OCI-LY7 (cell line): ENCODE measurements around the gene WDR70. TPM values are rescaled to one million over a fixed set of nuclear protein-coding genes. Genes with fewer than 3 reads are reported as not detected.

ENCODE experiments used
- BruUV-seq: library from RNA; stranded (reverse); fragments of 400-500 nt; replicated peaks from 2 replicates; lab custom pipeline; 2021; lab: Mats Ljungman, UMichigan
- CTCF ChIA-PET: fragments of 300-600 bp; sonication (Branson Sonifier 250); formaldehyde crosslinking; loops from one replicate; lab custom pipeline; 2022; ENCODE audit warnings: antibody characterized with exemption; ENCODE audit not compliant: unreplicated experiment; lab: Charles Lee
- POLR2A ChIA-PET: fragments of 300-600 bp; sonication (Branson Sonifier 250); formaldehyde crosslinking; loops from one replicate; lab custom pipeline; 2022; ENCODE audit warnings: antibody characterized with exemption; lab: Charles Lee
- DNase-seq: peaks from one replicate; pipeline ENCODE4 v3.0.0-alpha.2; 2015; ENCODE audit warnings: low spot score
- H2AFZ ChIP-seq: fragments of 200-600 bp; sonication (generic), shearing (Covaris generic); 2 replicates; pipeline ENCODE4 v1.6.1; 2014; ENCODE audit warnings: mild to moderate bottlenecking, antibody characterized with exemption, low read length, moderate library complexity
- H3K27ac ChIP-seq: fragments of 200-600 bp; sonication (generic); 2 replicates; pipeline ENCODE4 v1.5.1; 2014; ENCODE audit warnings: mixed run types, low read depth, mild to moderate bottlenecking, moderate library complexity, low read length, inconsistent platforms; ENCODE audit not compliant: poor library complexity, severe bottlenecking
- H3K36me3 ChIP-seq: fragments of 200-600 bp; sonication (generic); 2 replicates; pipeline ENCODE4 v1.6.1; 2014; ENCODE audit warnings: mild to moderate bottlenecking, antibody characterized with exemption, low read length, moderate library complexity, mixed read lengths; ENCODE audit not compliant: insufficient read depth
- H3K4me1 ChIP-seq: fragments of 200-600 bp; sonication (generic); 2 replicates; pipeline ENCODE4 v1.5.1; 2014; ENCODE audit warnings: mild to moderate bottlenecking, low read length; ENCODE audit not compliant: insufficient read depth, poor library complexity, severe bottlenecking
- H3K4me2 ChIP-seq: fragments of 200-600 bp; sonication (generic); 2 replicates; pipeline ENCODE4 v1.6.1; 2014; ENCODE audit warnings: mild to moderate bottlenecking, low read length
- H3K4me3 ChIP-seq: fragments of 200-600 bp; sonication (generic); 2 replicates; pipeline ENCODE4 v1.5.1; 2014; ENCODE audit warnings: mild to moderate bottlenecking, low read depth, low read length; ENCODE audit not compliant: poor library complexity, severe bottlenecking
- H3K79me2 ChIP-seq: fragments of 200-600 bp; sonication (generic); 2 replicates; pipeline ENCODE4 v1.6.1; 2016; ENCODE audit warnings: low read depth, mild to moderate bottlenecking, low read length, moderate library complexity, mixed read lengths; ENCODE audit not compliant: insufficient read depth
- H3K9me2 ChIP-seq: fragments of 200-600 bp; sonication (generic); 2 replicates; pipeline ENCODE4 v1.6.1; 2016; ENCODE audit warnings: mild to moderate bottlenecking, low read length, mixed read lengths; ENCODE audit not compliant: insufficient read depth
- H3K9me3 ChIP-seq: fragments of 200-600 bp; sonication (generic); 2 replicates; pipeline ENCODE4 v1.6.1; 2014; ENCODE audit warnings: mild to moderate bottlenecking, mixed run types, low read length, mixed read lengths
- H4K20me1 ChIP-seq: fragments of 200-600 bp; sonication (generic); 2 replicates; pipeline ENCODE4 v1.6.1; 2014; ENCODE audit warnings: mild to moderate bottlenecking, antibody characterized with exemption, low read length, moderate library complexity, mixed read lengths; ENCODE audit not compliant: insufficient read depth
- CTCF ChIP-seq: fragments of 200-600 bp; sonication (generic); conservative IDR thresholded peaks from 2 replicates; pipeline ENCODE4 v1.5.1; 2014; ENCODE audit warnings: mild to moderate bottlenecking, antibody characterized with exemption, low read length, moderate library complexity, mixed read lengths
- EZH2phosphoT487 ChIP-seq: fragments of 200-600 bp; sonication (generic); IDR thresholded peaks from 2 replicates; pipeline ENCODE4 v1.6.1; 2018; ENCODE audit warnings: low read depth, borderline replicate concordance, mild to moderate bottlenecking, mixed run types, antibody characterized with exemption, low read length, moderate library complexity, mixed read lengths
- intact Hi-C: fragments of 100-400 bp; cut with micrococcal nuclease; formaldehyde crosslinking; loops from one replicate; pipeline ENCODE4 v1.10.0; 2022; ENCODE audit not compliant: unreplicated experiment
- total RNA-seq, 2 experiments: library from RNA; depleted of rRNA in 1 of 2; stranded (reverse); fragments of >200 nt in 1 of 2; shearing (Covaris generic) in 1 of 2; gene quantifications; 2 replicates each; pipeline ENCODE4 v1.2.3, GENCODE V29; 2014 to 2022

Gene WDR70
- total RNA-seq, 2 experiments from 2014 or later: 26.2 to 35.4 TPM

GRCh38 chr5:37576552-37576951, 197.4 kb downstream of the WDR70 start:
- Histone ChIP-seq H2AFZ (no peak overlapping the region), H3K79me2 (no peaks in the 10 kb centered on the region), H4K20me1 (no peaks in the 10 kb centered on the region), H3K9me2 (no peaks in the 10 kb centered on the region), H3K4me3 (no peak overlapping the region), H3K27ac (no peak overlapping the region), H3K4me1 (no peaks in the 10 kb centered on the region), H3K36me3 (no peaks in the 10 kb centered on the region), H3K4me2 (no peak overlapping the region), H3K9me3 (no peaks in the 10 kb centered on the region)
- ChIA-PET POLR2A (interaction anchor here (0.7 to 0.9 kb wide), 3 partner anchors 12 to 1052 kb away, joined by 3 to 4 read pairs (median 3); no protein-coding TSS in a partner anchor), CTCF (no interaction called here)
- no peak for TF ChIP-seq EZH2phosphoT487
- BruUV-seq: no TSS peak
- no peak for DNase-seq
- intact Hi-C loops: no loop called here

- no TSS peak for BruUV-seq
- Histone ChIP-seq H3K9me3 (no peaks in the 10 kb centered on the region), H3K36me3 (no peaks in the 10 kb centered on the region), H2AFZ (no peak overlapping the region), H3K9me2 (no peaks in the 10 kb centered on the region), H4K20me1 (no peaks in the 10 kb centered on the region), H3K4me1 (no peaks in the 10 kb centered on the region), H3K27ac (no peak overlapping the region), H3K79me2 (no peaks in the 10 kb centered on the region), H3K4me3 (no peak overlapping the region), H3K4me2 (no peak overlapping the region)
- ChIA-PET CTCF (interaction anchor here (0.6 kb wide), 1 partner anchor 175 kb away, joined by 3 read pairs; no protein-coding TSS in a partner anchor), POLR2A (no interaction called here)
- TF ChIP-seq CTCF (no peak), EZH2phosphoT487 (no peak)
- no peak for DNase-seq
- intact Hi-C loops: no loop called here
Measured at GRCh38 chr5:37578176-37578575, 199.1 kb downstream of the WDR70 start.

GRCh38 chr5:37580106-37580505, 201.0 kb downstream of the WDR70 start:
- Histone ChIP-seq H3K4me1 (no peaks in the 10 kb centered on the region), H2AFZ (no peak overlapping the region), H3K79me2 (no peaks in the 10 kb centered on the region), H3K9me3 (no peaks in the 10 kb centered on the region), H3K4me2 (no peak overlapping the region), H3K36me3 (no peaks in the 10 kb centered on the region), H4K20me1 (no peaks in the 10 kb centered on the region), H3K4me3 (no peak overlapping the region), H3K27ac (no peak overlapping the region), H3K9me2 (no peaks in the 10 kb centered on the region)
- BruUV-seq: no TSS peak
- ChIA-PET POLR2A (no interaction called here), CTCF (no interaction called here)
- no peak for TF ChIP-seq EZH2phosphoT487
- no peak for TF ChIP-seq CTCF
- intact Hi-C loops: no loop called here
- DNase-seq: no peak
